Right atrium auricular region (tissue), 2 donors: ENCODE data around the gene DYNLRB2. TPM values are rescaled to one million over a fixed set of nuclear protein-coding genes. Genes with fewer than 3 reads are reported as not detected.

Experiments
- DNase-seq: peaks from one replicate; pipeline ENCODE4 v3.0.0-alpha.2; 2019; ENCODE audit warnings: low spot score
- H3K27ac ChIP-seq, 2 donors: fragments of 200-600 bp; sonication (generic); 1 replicate in 1 of 2; 2 replicates in 1 of 2; pipeline ENCODE4 v1.5.1; 2016 to 2019
- H3K27me3 ChIP-seq, 2 donors: fragments of 200-600 bp; sonication (generic); one replicate each; pipeline versions ENCODE4 v1.5.1 to v1.6.0; 2017 to 2019
- H3K36me3 ChIP-seq: fragments of 200-600 bp; sonication (generic); one replicate; pipeline ENCODE4 v1.5.1; 2016
- H3K4me1 ChIP-seq, 2 donors: fragments of 200-600 bp; sonication (generic); one replicate each; pipeline versions ENCODE4 v1.5.1 to v1.6.0; 2017 to 2019
- H3K4me3 ChIP-seq, 2 donors: fragments of 200-600 bp; sonication (generic); 1 replicate in 1 of 2; 2 replicates in 1 of 2; pipeline ENCODE4 v1.5.1; 2017 to 2019; ENCODE audit warnings: mild to moderate bottlenecking in 1 of 2, moderate library complexity in 1 of 2
- H3K9me3 ChIP-seq, 2 donors: fragments of 200-600 bp; sonication (generic); one replicate each; pipeline ENCODE4 v1.5.1; 2019
- CTCF ChIP-seq, 2 donors: fragments of 200-600 bp; sonication (generic); IDR thresholded peaks; one replicate each; pipeline ENCODE4 v1.5.1; 2019; ENCODE audit warnings: antibody characterized with exemption in 2 of 2
- total RNA-seq, 2 donors: library from RNA; depleted of rRNA; stranded (reverse); fragments of >200 nt; gene quantifications; one replicate each; pipeline ENCODE4 v1.1.0, GENCODE V29; 2016

Gene DYNLRB2
- total RNA-seq, 2 donors from 2014 or later: not detected

GRCh38 chr16:80554033-80554432 lies 13.2 kb downstream of the DYNLRB2 start:
- Histone ChIP-seq H3K4me3 (no peak overlapping the region), H3K9me3 (no peaks in the 10 kb centered on the region), H3K27ac (no peak overlapping the region), H3K4me1 (no peaks in the 10 kb centered on the region), H3K27me3 (no peaks in the 10 kb centered on the region), H3K36me3 (no peaks in the 10 kb centered on the region)
- no peak for DNase-seq
- TF ChIP-seq CTCF (IDR thresholded peaks at IDR 0.05): no peak

- no peaks in the 10 kb centered on the region for H3K36me3 ChIP-seq
Observed at GRCh38 chr16:80556481-80556880, 15.7 kb downstream of the DYNLRB2 start.

GRCh38 chr16:80557037-80557436 lies 16.2 kb downstream of the DYNLRB2 start:
- Histone ChIP-seq H3K27ac (no peak overlapping the region), H3K4me3 (no peak overlapping the region), H3K27me3 (no peaks in the 10 kb centered on the region), H3K9me3 (no peaks in the 10 kb centered on the region), H3K4me1 (no peaks in the 10 kb centered on the region), H3K36me3 (no peaks in the 10 kb centered on the region)
- no peak for TF ChIP-seq CTCF (IDR thresholded peaks at IDR 0.05)
- no peak for DNase-seq

More at GRCh38 chr16:80556481-80556880, 15.7 kb downstream of the DYNLRB2 start:
- H3K9me3 ChIP-seq: no peaks in the 10 kb centered on the region
- no peak overlapping the region for H3K4me3 ChIP-seq
- no peak overlapping the region for H3K27ac ChIP-seq
- H3K4me1 ChIP-seq: no peaks in the 10 kb centered on the region
- H3K27me3 ChIP-seq: no peaks in the 10 kb centered on the region
- no peak for TF ChIP-seq CTCF (IDR thresholded peaks at IDR 0.05)
- no peak for DNase-seq

GRCh38 chr16:80559369-80559768 lies 18.6 kb downstream of the DYNLRB2 start:
- no peak for TF ChIP-seq CTCF (IDR thresholded peaks at IDR 0.05)
- Histone ChIP-seq H3K4me1 (no peaks in the 10 kb centered on the region), H3K27ac (no peak overlapping the region), H3K4me3 (no peak overlapping the region), H3K9me3 (no peaks in the 10 kb centered on the region), H3K27me3 (no peaks in the 10 kb centered on the region), H3K36me3 (no peaks in the 10 kb centered on the region)
- no peak for DNase-seq

GRCh38 chr16:80563066-80563465 lies 22.3 kb downstream of the DYNLRB2 start:
- no peak overlapping the region for H3K4me3 ChIP-seq
- no peaks in the 10 kb centered on the region for H3K9me3 ChIP-seq
- no peak for TF ChIP-seq CTCF (IDR thresholded peaks at IDR 0.05)
- H3K27me3 ChIP-seq: no peaks in the 10 kb centered on the region
- H3K27ac ChIP-seq: no peak overlapping the region
- H3K4me1 ChIP-seq: no peaks in the 10 kb centered on the region
- H3K36me3 ChIP-seq: no peaks in the 10 kb centered on the region
- no peak for DNase-seq

- H3K9me3 ChIP-seq: no peaks in the 10 kb centered on the region
- no peaks in the 10 kb centered on the region for H3K4me1 ChIP-seq
- no peaks in the 10 kb centered on the region for H3K27me3 ChIP-seq
- no peak for DNase-seq
- H3K27ac ChIP-seq: no peak overlapping the region
- H3K36me3 ChIP-seq: no peaks in the 10 kb centered on the region
- H3K4me3 ChIP-seq: no peak overlapping the region
- TF ChIP-seq CTCF (IDR thresholded peaks at IDR 0.05): no peak
Observed at GRCh38 chr16:80564394-80564793, 23.6 kb downstream of the DYNLRB2 start.
